GM12878 (cell line): ENCODE results near the gene GRIK5. TPM values are rescaled to one million over a fixed set of nuclear protein-coding genes. Genes with fewer than 3 reads are reported as not detected.

Experiments
- ATAC-seq: fragments of 200-7000 bp; cut with Tn5 transposase; 3 replicates; pipeline ENCODE4 v1.9.1; 2020; ENCODE audit warnings: mild to moderate bottlenecking, moderate library complexity
- BruUV-seq: library from RNA; stranded (reverse); fragments of 400-500 nt; replicated peaks from 2 replicates; lab custom pipeline; 2021; lab: Mats Ljungman, UMichigan
- CTCF ChIA-PET: fragments of 300-600 bp; sonication (Branson Sonifier 250); formaldehyde crosslinking; extraction: SDS; loops from one replicate; lab custom pipeline; 2021; ENCODE audit warnings: inconsistent platforms; lab: Yijun Ruan, JAX
- POLR2A ChIA-PET: fragments of 350-600 bp; formaldehyde crosslinking; extraction: SDS; loops from one replicate; lab custom pipeline; 2021; ENCODE audit warnings: inconsistent platforms; lab: Charles Lee
- RAD21 ChIA-PET: fragments of 300-600 bp; sonication (Branson Sonifier 250); formaldehyde crosslinking; loops from one replicate; lab custom pipeline; 2023; ENCODE audit warnings: antibody characterized with exemption; ENCODE audit not compliant: unreplicated experiment; lab: Charles Lee
- SMC1A ChIA-PET: fragments of 300-600 bp; sonication (Branson Sonifier 250); formaldehyde crosslinking; loops from one replicate; lab custom pipeline; 2023; ENCODE audit not compliant: unreplicated experiment, uncharacterized antibody; lab: Charles Lee
- DNase-seq: peaks from one replicate; pipeline ENCODE4 v3.0.0-alpha.2; 2011; ENCODE audit warnings: low read depth, low spot score
- FAIRE-seq: peaks from 3 replicates; lab custom pipeline; 2011; peaks lifted over from hg19 to GRCh38; lab: Jason Lieb, UNC
- H2AFZ ChIP-seq: 2 replicates; pipeline ENCODE4 v1.6.0; 2011; ENCODE audit warnings: low read depth, low read length, control low read depth; ENCODE audit not compliant: control insufficient read depth
- H3K27ac ChIP-seq: 2 replicates; pipeline ENCODE4 v1.5.1; 2011; ENCODE audit warnings: control low read depth; ENCODE audit not compliant: control insufficient read depth, insufficient read depth
- H3K27me3 ChIP-seq, 2 experiments: replicated peaks in 1 of 2; 2 replicates each; pipeline versions ENCODE4 v1.6.0 to v1.6.1; 2011; ENCODE audit warnings: low read length in 1 of 2; ENCODE audit not compliant: control insufficient read depth in 2 of 2, insufficient read depth in 2 of 2
- H3K36me3 ChIP-seq, 2 experiments: 2 replicates each; pipeline ENCODE4 v1.5.1; 2011; ENCODE audit warnings: low read length in 1 of 2; ENCODE audit not compliant: control insufficient read depth in 2 of 2, insufficient read depth in 2 of 2
- H3K4me1 ChIP-seq: 2 replicates; pipeline ENCODE4 v1.6.1; 2011; ENCODE audit warnings: mild to moderate bottlenecking, low read length, moderate library complexity, mixed read lengths; ENCODE audit not compliant: control insufficient read depth, insufficient read depth
- H3K4me2 ChIP-seq: 2 replicates; pipeline ENCODE4 v1.6.0; 2011; ENCODE audit warnings: control low read depth; ENCODE audit not compliant: control insufficient read depth, insufficient read depth
- H3K4me3 ChIP-seq: fragments of 200-600 bp; sonication (generic); 2 replicates; pipeline ENCODE4 v1.5.1; 2016
- H3K79me2 ChIP-seq: 2 replicates; pipeline ENCODE4 v1.6.0; 2011; ENCODE audit warnings: low read length; ENCODE audit not compliant: control insufficient read depth, insufficient read depth
- H3K9ac ChIP-seq: 2 replicates; pipeline ENCODE4 v1.8.0; 2011; ENCODE audit warnings: low read length, control low read depth, mixed read lengths; ENCODE audit not compliant: control insufficient read depth, insufficient read depth
- H3K9me3 ChIP-seq: replicated peaks from 3 replicates; pipeline ENCODE4 v1.5.1; 2011; ENCODE audit warnings: mild to moderate bottlenecking, low read length; ENCODE audit not compliant: control insufficient read depth, insufficient read depth
- H4K20me1 ChIP-seq: 2 replicates; pipeline ENCODE4 v1.6.0; 2011; ENCODE audit not compliant: control insufficient read depth, insufficient read depth
- BRCA1 ChIP-seq: IDR thresholded peaks from 2 replicates; pipeline ENCODE4 v1.6.1; 2011; ENCODE audit warnings: low read depth, low read length, improper control_type of control experiment
- CEBPZ ChIP-seq: fragments of 150-350 bp; IDR thresholded peaks from 2 replicates; pipeline ENCODE4 v1.6.1; 2016; ENCODE audit warnings: low read depth, low read length
- FOXM1 ChIP-seq: IDR thresholded peaks from 2 replicates; pipeline ENCODE4 v1.6.1; 2012; ENCODE audit warnings: low read depth, mild to moderate bottlenecking, inconsistent platforms, low read length, moderate library complexity
- LARP7 ChIP-seq: fragments of 450-650 bp; IDR thresholded peaks from 2 replicates; pipeline ENCODE4 v1.6.1; 2017; ENCODE audit warnings: mild to moderate bottlenecking
- MAX ChIP-seq: IDR thresholded peaks from 2 replicates; pipeline ENCODE4 v1.6.1; 2012; ENCODE audit warnings: low read depth, low read length, improper control_type of control experiment
- PAX5 ChIP-seq: IDR thresholded peaks from 2 replicates; pipeline ENCODE4 v1.6.1; 2011; ENCODE audit warnings: low read depth, low read length, borderline replicate concordance
- RCOR1 ChIP-seq: conservative IDR thresholded peaks from 2 replicates; pipeline ENCODE4 v1.6.1; 2012; ENCODE audit warnings: low read depth, low read length, improper control_type of control experiment
- SPI1 ChIP-seq: IDR thresholded peaks from 2 replicates; pipeline ENCODE4 v1.6.1; 2011; ENCODE audit warnings: low read depth, mild to moderate bottlenecking, low read length, moderate library complexity, borderline replicate concordance; ENCODE audit not compliant: insufficient read depth
- SREBF1 ChIP-seq: IDR thresholded peaks from 2 replicates; pipeline ENCODE4 v1.6.1; 2012; ENCODE audit warnings: mild to moderate bottlenecking, low read length
- STAT1 ChIP-seq: fragments of 450-650 bp; conservative IDR thresholded peaks from 2 replicates; pipeline ENCODE4 v1.6.1; 2014; ENCODE audit warnings: antibody characterized with exemption, mild to moderate bottlenecking
- STAT3 ChIP-seq: IDR thresholded peaks from 2 replicates; pipeline ENCODE4 v1.6.1; 2011; ENCODE audit warnings: low read depth, low read length, improper control_type of control experiment
- ZBED1 ChIP-seq: IDR thresholded peaks from 2 replicates; pipeline ENCODE4 v1.6.1; 2016; ENCODE audit warnings: borderline replicate concordance
- ZNF24 ChIP-seq: fragments of 450-650 bp; IDR thresholded peaks from 2 replicates; pipeline ENCODE4 v1.6.1; 2017; ENCODE audit warnings: antibody characterized with exemption, mild to moderate bottlenecking
- WGBS: methylation state at CpG from one replicate; pipeline ENCODE4 v1.1.6; 2016; ENCODE audit warnings: low lambda C conversion rate; ENCODE audit not compliant: insufficient replicate concordance, insufficient coverage; ENCODE audit errors: missing lambda C conversion rate; 5-methylcytosine and 5-hydroxymethylcytosine counted together
- in situ Hi-C: fragments of 300-500 bp; cut with MboI; formaldehyde crosslinking; loops from 9 replicates; pipeline ENCODE4 v1.14.3; 2018; ENCODE audit warnings: mixed read lengths
- intact Hi-C: fragments of 100-400 bp; cut with micrococcal nuclease; formaldehyde crosslinking; loops from one replicate; pipeline ENCODE4 v1.14.2; 2022; ENCODE audit not compliant: unreplicated experiment
- polyA plus RNA-seq, 11 experiments: library from polyadenylated mRNA; depleted of rRNA in 4 of 11; unstranded in 6 of 11; stranded (reverse) in 5 of 11; fragments of >200 nt; fragmentation: Nextera tagmentation in 4 of 11; fragmentation: Illumina TruSeq in 1 of 11; extraction: Ambion mirVana in 4 of 11; extraction: Trizol in 1 of 11; gene quantifications; 1 replicate in 1 of 11; 2 replicates in 10 of 11; pipeline versions ENCODE4 v1.2.1 to v1.2.3, GENCODE V29; 2011 to 2016; ENCODE audit warnings: inconsistent platforms in 2 of 11, missing spikeins in 2 of 11, low read depth in 1 of 11
- total RNA-seq, 4 experiments: library from RNA; depleted of rRNA in 3 of 4; stranded (reverse); fragments of >200 nt in 3 of 4; fragmentation: Illumina TruSeq in 1 of 4; extraction: Trizol in 1 of 4; gene quantifications; 2 replicates each; pipeline versions ENCODE4 v1.2.1 to v1.2.3, GENCODE V29; 2013 to 2021

The GRIK5 gene
- total and polyA plus RNA-seq, 10 of the 15 experiments (the other 5 are each of a cell fraction or from before 2014, with no cell fraction given), result 0.03 to 0.23 (median 0.07) TPM; not detected in 3

GRCh38 chr19:42099336-42099925 is 29.4 kb upstream of the GRIK5 start:
- Histone ChIP-seq H3K9ac (no peak overlapping the region), H3K4me3 (no peak overlapping the region), H3K27ac (no peak overlapping the region), H3K9me3 (no peaks in the 10 kb centered on the region), H3K36me3 (peaks cover 28 to 35% of the 10 kb centered on the region in 2 experiments), H3K4me1 (no peaks in the 10 kb centered on the region), H3K79me2 (no peaks in the 10 kb centered on the region), H4K20me1 (no peaks in the 10 kb centered on the region), H3K27me3 (no peaks in the 10 kb centered on the region), H2AFZ (no peak overlapping the region), H3K4me2 (no peak overlapping the region)
- RAD21 ChIA-PET, result no interaction called here
- DNase-seq (no peak), ATAC-seq (no peak), FAIRE-seq (no peak)
- BruUV-seq, result no TSS peak
- TF ChIP-seq STAT3 (no peak), FOXM1 (no peak), SPI1 (no peak), SREBF1 (no peak), ZBED1 (no peak), RCOR1 (no peak), ZNF24 (no peak), STAT1 (no peak), BRCA1 (no peak), MAX (no peak), CEBPZ (no peak), PAX5 (no peak), LARP7 (no peak)
- in situ Hi-C loops (no loop called here), intact Hi-C loops (no loop called here)
- POLR2A ChIA-PET, result no interaction called here
- CTCF ChIA-PET, result interaction anchor here (0.6 to 1.3 kb wide), 4 partner anchors 9 to 296 kb away, joined by 3 to 7 read pairs (median 3); no protein-coding TSS in a partner anchor
- SMC1A ChIA-PET, result interaction anchor here (1.0 kb wide), 1 partner anchor 15 kb away, joined by 3 read pairs; no protein-coding TSS in a partner anchor
- 66% methylated on average over 6 of the region's 6 CpGs for WGBS
